ENCODE results near the gene TCL1A. TPM values are rescaled to one million over a fixed set of nuclear protein-coding genes. Genes with fewer than 3 reads are reported as not detected.

The TCL1A gene
- total and polyA plus RNA-seq, 10 of the 15 experiments (the other 5 are each of a cell fraction or from before 2014, with no cell fraction given) = 5.9 to 283 (median 113) TPM

GRCh38 chr14:95733212-95733611 is 19.3 kb upstream of the TCL1A start:
- Histone ChIP-seq H3K27ac (ENCODE audit: control insufficient read depth, insufficient read depth) (no peak overlapping the region), H3K36me3 (ENCODE audit: control insufficient read depth in 2 of 2, insufficient read depth in 2 of 2, low read length in 1 of 2) (no peaks in the 10 kb centered on the region), H3K4me1 (ENCODE audit: control insufficient read depth, insufficient read depth, low read length) (peaks cover 16% of the 10 kb centered on the region), H3K9ac (ENCODE audit: control insufficient read depth, insufficient read depth, low read length) (no peak overlapping the region), H4K20me1 (ENCODE audit: control insufficient read depth, insufficient read depth) (no peaks in the 10 kb centered on the region), H3K27me3 (replicated peaks in 1 of 2; ENCODE audit: control insufficient read depth in 2 of 2, insufficient read depth in 2 of 2, low read length in 1 of 2) (no peaks in the 10 kb centered on the region), H3K4me2 (ENCODE audit: control insufficient read depth, insufficient read depth) (no peak overlapping the region), H3K79me2 (ENCODE audit: control insufficient read depth, insufficient read depth, low read length) (no peaks in the 10 kb centered on the region), H3K9me3 (replicated peaks; ENCODE audit: control insufficient read depth, insufficient read depth, low read length) (no peaks in the 10 kb centered on the region), H3K4me3 (no peak overlapping the region), H2AFZ (ENCODE audit: control insufficient read depth, low read depth, low read length) (no peak overlapping the region)
- CTCF ChIA-PET = no interaction called here
- ATAC-seq (no peak), FAIRE-seq (no peak), DNase-seq (ENCODE audit: low read depth, low spot score) (no peak)
- POLR2A ChIA-PET = no interaction called here
- intact Hi-C loops (cut with micrococcal nuclease; ENCODE audit: unreplicated experiment) (no loop called here), in situ Hi-C loops (cut with MboI) (no loop called here)
- WGBS (ENCODE audit: insufficient coverage, insufficient replicate concordance, low lambda C conversion rate, missing lambda C conversion rate) = 94% methylated on average over 1 of the region's 1 CpG
- RAD21 ChIA-PET (ENCODE audit: unreplicated experiment) = no interaction called here
- SMC1A ChIA-PET (ENCODE audit: uncharacterized antibody, unreplicated experiment) = no interaction called here
- BruUV-seq (replicated peaks) = no TSS peak
- TF ChIP-seq WRNIP1 (IDR thresholded peaks at IDR 0.05; ENCODE audit: borderline replicate concordance, low read depth, low read length) = no peak
- no peak for TF ChIP-seq BMI1 (IDR thresholded peaks at IDR 0.05; ENCODE audit: borderline replicate concordance)
- TF ChIP-seq NR2F1 (conservative IDR thresholded peaks at IDR 0.05) = no peak
- TF ChIP-seq CREM (IDR thresholded peaks at IDR 0.05; ENCODE audit: low read depth) = no peak
- no peak for TF ChIP-seq MLLT1 (IDR thresholded peaks at IDR 0.05)
- TF ChIP-seq CEBPZ (IDR thresholded peaks at IDR 0.05; ENCODE audit: low read depth, low read length) = no peak
- no peak for TF ChIP-seq IKZF1 (conservative IDR thresholded peaks at IDR 0.05)
- TF ChIP-seq ZNF622 (IDR thresholded peaks at IDR 0.05) = no peak
- TF ChIP-seq HDGF (IDR thresholded peaks at IDR 0.05) = no peak
- TF ChIP-seq EP300 (IDR thresholded peaks at IDR 0.05; ENCODE audit: borderline replicate concordance in 1 of 2, control insufficient read depth in 1 of 2, low read depth in 2 of 2, low read length in 2 of 2) = no peak
- no peak for TF ChIP-seq TCF3 (IDR thresholded peaks at IDR 0.05; ENCODE audit: borderline replicate concordance, insufficient read depth, low read depth, low read length)
- no peak for TF ChIP-seq BCLAF1 (IDR thresholded peaks at IDR 0.05)
- TF ChIP-seq E2F4 (IDR thresholded peaks at IDR 0.05; ENCODE audit: low read depth, low read length) = no peak

All from GM12878 (cell line).